GM21528 (cell line): Measurements from ENCODE around the gene PNPLA7.

ENCODE experiments used
- ATAC-seq: cut with Tn5 transposase; IDR thresholded peaks from one replicate; pipeline ENCODE4 v1.9.1; 2021; ENCODE audit warnings: mild to moderate bottlenecking, moderate library complexity; ENCODE audit not compliant: unreplicated experiment, low FRiP score

PNPLA7 gene

DNA sequence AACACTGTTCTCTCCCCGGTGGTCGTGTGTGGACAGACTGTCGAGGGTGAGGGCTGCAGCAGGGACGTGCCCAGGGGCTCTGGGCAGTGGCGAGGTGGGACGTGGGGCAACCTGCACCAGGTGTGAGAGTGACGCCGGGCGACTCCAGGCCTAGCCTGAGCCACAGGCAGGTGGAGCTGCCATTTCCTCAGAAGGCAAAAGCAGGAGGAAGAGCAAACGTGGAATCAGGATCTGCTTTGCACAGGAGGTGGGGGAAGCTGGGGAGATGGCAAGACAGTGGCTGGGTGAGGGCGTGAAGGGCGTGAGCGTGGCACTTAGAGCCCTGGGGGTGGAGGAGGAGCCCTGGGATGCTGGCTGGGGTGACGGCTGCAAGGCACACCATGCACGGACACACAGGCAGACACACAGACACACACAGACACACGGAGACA, 51.5 kb downstream of the PNPLA7 start:
- no peak for ATAC-seq

DNA sequence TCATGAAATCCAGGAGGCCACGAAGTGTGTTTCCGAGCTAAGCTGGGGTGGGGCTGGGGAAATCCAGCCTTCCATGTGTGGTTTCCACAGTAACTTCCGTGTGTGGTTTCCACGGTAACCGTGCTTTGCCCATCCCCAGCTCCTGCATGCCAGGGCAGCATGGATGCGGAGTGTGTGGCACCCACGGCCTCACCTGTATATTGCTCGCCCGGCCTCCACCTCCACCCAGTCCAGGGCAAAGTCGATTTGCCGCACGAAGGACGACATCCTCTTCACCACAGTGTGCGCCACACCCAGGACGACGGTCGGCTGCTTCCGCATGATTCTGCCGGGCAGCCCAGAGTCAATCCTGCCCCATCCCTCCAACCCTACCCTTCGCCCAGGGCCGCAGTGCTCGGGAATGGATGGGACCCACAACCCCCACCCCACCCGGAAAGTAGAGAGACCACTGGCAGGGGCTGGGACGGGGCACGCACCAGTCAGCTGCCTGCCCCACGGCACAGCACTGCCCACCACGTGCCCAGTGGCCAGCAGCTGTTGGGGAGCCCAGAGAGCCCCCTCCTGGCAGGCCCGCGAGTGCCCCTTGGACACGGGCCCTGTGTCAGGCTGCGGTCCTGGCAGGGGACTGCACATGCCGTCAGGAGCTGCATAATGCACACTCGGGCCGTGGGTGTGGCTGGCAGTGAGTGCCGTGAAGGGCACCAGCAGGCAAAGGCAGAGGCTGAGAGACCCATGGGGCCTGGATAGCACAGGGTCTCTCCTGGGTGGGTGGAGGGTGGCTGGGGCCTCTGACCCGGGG, 52.1 kb downstream of the PNPLA7 start:
- no peak for ATAC-seq

DNA sequence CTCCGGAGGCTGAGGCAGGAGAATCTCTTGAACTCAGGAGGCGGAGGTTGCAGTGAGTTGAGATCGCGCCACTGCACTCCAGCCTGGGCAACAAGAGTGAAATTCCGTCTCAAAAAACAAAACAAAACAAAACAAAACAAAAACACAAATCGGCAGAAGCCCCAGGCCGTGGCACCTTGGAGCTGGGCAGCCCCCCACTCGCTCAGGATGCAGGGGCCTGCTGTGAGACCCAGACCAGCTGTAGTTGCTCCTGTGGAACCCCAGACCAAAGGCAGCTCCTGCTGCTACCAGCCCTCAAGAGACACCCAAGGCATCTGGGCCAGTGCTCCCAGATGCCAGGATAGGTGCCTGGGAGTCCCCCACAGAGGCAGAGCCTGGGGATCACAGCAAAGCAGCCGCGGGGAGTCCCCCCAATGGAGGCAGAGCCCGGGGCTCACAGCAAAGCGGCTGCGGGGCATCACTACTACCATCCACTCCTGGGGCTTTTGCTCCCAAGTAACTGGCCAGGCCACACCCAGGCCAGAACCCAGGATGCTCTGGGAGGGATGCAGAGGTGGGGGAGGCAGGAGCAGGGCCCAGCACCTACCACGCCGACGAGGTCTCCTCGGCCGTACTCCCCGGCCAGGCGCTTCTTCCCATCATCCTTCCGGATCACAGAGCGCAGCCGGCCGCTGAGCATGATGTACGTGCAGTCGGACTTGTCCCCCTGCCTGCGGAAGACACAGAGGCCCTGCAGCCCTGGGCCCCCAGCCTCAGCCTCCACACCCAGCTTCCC, 53.4 kb downstream of the PNPLA7 start:
- ATAC-seq, result no peak

DNA sequence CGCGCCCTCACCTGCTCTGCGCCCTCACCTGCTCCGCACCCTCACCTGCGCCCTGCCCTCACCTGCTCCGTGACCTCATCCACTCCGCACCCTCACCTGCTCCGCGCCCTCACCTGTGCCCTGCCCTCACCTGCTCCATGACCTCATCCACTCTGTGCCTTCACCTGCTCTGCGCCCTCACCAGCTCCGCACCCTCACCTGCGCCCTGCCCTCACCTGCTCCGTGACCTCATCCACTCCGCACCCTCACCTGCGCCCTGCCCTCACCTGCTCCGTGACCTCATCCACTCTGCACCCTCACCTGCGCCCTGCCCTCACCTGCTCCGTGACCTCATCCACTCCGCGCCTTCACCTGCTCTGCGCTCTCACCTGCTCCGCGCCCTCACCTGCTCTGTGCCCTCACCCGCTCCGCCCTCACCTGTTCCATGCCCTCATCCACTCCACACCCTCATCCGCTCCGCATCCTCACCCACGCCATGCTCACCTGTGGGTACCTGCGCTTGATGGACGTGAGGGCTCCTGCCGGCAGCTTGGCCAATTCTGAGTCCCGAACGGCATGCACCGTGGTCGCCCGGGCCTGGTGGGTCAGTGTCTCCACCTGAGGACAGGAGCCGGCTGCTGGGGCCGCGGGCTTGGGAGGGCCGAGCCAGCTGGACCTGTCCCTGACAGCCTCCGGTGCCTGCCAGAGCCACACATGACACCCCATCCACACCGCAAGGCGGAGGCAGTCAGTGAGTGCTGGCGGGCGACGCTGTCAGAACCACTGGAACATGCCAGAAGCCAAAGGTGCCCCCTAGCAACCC, 55.5 kb downstream of the PNPLA7 start:
- ATAC-seq, result no peak

DNA sequence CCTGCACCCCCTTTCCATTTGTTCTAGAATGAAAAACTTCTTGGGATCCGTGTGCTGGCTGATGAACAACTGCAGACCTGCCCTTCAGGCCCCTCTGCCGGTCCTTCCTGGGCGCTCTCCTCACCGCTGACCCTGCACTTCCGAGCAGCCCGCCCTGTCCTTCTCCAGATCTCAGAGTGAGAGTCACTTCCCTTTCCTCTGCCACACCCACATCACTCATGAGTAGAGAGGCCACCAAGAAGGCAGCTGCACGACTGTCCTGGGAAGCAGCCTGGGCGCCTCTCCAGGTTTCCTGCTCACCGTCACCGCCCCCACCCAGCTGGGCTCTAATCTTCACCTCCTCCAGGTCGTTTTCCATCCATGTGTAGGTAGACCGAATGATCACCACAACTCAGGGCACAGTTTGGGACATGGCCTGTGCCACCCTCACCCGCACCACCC, 56.1 kb downstream of the PNPLA7 start:
- no peak for ATAC-seq

DNA sequence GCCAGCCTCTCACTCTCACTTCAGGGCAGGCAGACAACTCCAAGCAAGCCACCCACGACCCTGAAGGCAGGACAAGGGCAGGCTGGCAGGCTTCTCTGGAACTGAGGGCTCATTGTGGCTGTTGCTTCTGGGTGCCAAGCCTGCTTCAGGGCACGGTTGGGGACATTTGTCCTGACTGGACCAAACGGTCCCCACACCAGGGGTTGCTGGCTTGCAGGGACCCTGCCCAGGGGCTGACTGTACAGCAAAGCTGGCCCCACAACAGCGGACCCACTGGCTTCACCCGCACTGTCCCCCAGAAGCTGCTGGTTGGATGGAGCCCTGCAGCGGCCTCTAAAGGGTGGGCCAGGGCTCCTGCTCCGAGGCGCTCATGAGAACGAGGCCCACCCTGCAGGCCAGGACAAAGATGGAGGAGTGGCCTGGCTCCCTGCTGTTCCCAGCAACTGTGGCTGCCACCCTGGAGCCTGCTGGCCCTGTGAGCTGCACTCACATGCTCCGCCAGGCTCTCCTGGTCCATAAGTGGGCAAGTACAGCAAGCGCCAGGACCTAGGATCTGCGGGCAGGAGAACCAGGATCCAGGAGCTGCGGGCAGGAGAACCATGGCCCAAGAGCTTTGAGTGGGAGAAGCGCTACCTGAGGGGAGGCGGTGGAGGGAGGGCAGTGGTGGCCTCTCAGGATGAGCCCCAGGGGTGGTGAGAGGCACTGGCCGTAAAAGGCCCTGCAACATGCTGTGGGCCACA, 56.7 kb downstream of the PNPLA7 start:
- no peak for ATAC-seq

DNA sequence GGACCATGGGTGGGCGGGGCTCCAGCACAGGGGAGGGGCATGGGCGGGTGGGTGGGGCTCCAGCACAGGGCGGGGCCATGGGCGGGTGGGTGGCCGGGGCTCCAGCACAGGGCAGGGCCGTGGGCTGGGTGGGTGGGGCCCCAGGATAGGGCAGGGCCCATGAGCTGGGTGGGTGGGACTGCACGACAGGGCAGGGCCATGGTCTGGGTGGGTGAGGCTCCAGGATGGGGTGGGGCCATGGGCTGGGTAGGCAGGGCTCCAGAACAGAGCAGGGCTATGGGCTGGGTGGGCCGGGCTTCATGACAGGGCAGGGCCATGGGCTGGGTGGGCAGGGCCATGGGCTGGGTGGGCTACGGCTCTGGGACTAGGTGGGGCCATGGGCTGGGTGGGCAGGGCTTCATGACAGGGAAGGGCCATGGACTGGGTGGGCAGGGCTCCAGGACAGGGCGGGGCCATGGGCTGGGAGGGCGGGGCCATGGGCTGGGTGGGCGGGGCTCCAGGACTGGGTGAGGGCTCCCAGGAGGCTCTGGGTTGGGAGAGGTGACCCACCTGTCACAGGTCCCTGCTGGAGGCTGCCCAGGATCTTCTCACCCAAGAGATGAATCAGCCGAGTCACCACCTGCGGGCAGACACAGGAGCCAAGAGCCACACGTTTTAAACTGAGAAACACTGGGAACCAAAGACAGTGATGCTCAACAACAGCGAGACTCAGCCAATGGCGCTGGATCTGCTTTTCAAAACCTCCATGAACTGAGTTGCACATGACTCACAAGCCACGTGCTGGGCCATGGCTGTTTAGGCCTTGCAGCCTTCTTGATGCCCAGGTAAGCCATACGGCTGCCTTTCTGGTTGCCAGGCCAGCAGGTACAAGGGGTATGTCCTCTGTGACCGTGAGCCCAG, 57.5 kb downstream of the PNPLA7 start:
- ATAC-seq, result no peak

DNA sequence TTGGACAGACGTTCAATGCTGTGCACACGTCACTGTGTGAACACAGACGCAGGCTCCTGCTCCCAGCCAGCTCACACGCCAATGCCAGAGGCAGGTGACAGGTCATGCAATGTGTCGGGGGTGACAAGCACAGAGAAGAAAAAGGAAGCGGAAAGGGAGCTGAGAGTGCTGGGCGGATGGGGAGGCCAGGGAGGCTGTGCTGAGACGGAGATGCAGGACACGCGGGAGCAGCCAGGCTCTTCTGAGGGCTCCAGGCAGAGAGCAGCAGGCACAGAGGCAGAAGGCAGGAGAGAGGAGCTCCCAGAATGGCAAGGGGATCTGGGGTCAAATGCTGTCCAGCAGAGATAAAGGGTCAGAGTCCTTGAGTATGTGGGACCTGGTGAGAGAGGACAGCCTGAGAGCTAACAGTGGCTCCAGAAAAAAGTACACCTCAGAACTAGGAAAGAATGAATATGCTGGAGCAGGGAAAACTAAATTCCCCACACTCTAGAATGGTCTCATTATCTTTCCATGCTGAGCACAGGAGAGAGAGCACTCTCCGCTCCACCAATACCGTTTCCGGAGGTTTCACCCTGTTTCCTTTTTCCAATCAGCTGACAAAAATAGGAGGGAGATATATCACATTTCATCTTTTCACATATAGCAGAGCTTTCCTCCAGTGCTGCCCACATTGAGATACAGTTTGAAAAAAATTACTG, 58.3 kb downstream of the PNPLA7 start:
- no peak for ATAC-seq

DNA sequence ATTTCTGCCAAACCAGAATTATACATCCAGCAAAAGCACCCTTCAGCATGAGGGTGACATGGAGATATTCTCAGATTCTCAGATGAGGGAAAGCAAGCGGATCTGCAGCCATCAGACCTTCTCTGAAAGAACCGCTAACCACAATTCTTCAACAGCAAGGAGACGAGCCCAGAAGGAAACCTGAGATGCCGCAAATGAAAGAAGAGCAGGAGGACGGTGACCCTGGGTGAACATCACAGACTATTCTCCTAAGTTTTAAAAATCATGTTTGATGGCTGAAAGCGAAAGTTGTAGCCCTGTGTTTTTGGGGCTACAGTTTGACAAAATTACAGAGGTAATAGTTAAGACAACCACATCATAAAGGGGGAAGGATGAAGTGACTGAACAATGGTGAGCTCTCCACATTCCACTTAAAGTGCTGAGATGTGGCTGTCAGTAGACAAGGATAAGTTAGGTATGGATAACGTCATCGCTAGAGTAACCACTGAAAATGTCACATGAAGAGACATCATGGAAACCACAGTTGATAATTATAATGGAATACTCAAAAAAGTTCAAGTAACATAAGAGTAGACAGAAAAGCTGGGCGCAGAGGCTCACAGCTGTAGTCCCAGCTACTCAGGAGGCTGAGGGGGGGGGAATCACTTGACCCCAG, 59.5 kb downstream of the PNPLA7 start:
- ATAC-seq, result no peak

DNA sequence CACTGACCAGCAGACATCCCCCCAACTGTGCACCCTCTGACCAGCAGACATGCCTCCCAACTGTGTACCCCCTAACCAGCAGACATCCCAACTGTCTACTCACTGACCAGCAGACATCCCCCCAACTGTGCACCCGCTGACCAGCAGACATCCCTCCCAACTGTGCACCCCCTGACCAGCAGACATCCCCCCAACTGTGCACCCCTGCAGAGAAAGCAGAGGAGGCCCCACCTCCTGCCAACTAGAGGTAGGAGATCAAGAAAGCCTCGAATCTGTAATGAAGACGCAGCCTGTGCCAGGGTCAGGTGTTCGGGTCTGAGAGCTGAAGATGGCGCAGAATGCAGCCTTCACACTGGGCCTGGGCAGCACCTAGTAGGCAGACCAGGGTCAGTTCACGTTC, 61.3 kb downstream of the PNPLA7 start:
- ATAC-seq, result no peak

DNA sequence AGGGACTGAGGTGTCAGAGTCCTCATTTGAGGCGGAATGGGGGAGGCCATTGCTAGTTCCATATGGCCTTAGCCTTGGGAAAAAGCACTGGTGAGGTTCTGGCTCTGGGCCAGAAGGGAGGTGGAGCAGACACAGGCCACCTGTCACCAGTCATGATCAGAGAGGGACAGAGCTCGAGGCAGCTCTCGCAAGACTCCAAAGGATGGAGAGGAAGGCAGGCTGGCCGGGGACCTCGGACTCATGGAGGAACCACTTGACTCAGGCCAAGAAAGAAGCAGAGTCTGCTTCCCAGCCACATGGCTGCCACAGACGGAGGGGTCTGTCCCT, 61.9 kb downstream of the PNPLA7 start:
- no peak for ATAC-seq

DNA sequence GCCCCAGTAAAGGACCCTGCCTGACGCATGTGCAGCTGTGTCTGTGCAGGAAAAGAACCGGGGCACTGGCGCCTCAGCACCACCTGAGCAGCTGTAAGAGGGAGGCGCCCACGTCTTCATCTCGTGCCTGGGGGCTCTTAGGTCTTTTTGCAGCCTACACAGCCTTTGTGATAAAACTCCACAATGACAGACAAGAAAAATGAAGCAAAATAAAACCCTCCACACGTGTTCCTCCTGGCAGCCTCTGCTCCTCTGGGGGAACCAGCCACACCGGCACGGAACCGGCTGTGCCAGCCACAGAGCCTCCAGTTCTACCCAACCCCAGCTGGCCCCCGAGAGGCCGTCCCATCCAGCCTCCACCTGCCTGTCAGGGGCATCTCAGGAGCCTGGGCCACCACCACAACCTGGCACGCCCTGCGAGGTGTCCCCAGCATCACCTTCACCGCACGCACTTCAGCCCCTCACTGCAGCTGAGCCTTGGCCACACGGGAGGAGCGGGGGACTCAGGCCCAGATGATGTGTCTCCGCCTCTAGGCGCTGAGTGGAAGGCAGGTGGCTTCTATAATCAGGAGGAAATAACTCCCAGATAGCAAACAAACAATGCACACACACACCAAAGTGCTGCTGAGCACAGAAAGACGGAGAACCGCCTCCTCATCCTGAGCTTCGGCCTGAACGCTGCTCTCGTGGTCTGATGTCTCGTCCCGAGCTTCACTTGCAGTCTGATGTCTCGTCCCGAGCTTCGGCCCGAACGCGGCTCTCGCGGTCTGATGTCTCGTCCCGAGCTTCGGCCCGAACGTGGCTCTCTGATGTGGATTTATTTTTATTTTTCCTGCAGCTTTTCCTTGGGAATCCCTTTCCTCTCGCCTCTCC, 62.5 kb downstream of the PNPLA7 start:
- no peak for ATAC-seq

DNA sequence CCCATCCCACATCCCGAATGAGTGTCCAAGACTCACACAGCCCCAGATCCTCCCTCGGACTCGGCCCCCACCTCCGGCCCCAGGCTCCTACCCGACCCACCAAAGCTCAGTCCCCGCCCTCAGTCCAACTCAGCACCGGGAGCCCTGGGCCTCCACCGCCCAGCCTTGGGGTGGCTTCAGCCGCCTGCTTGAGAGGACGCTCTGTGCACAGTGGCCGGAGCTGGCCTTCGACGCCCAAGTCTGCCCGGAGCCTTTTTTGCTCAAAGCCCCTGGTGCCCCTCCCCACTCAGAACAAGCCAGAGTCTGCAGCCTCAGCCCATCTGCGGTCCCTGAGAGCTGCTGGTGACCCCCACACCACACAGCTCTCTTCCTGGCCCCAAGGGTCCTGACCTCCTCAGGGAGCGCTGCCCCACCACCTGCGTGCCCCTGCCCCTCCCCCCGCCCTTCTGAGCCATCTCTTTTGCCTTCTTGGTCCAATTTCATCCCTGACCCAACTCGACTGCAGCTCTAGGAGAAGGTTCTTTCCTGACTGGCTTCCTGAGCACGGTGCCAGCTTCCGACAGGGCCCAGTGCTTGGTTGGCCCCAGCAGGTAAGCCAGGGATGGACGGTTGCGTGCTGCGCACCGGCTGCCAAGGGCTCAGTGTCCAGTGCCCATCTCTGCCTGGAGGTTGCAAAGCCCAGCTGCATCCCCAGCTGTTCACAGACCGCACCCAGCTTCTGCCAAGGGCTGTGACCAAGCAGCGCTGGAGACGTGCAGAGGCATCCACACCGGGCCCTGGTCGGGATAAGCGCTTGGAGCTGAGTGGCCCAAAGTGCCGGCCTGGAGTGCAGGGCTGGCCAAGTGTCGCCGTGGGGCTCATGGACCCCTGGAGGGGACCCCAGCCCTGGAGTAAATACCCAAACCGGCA, 63.4 kb downstream of the PNPLA7 start:
- ATAC-seq, result no peak

DNA sequence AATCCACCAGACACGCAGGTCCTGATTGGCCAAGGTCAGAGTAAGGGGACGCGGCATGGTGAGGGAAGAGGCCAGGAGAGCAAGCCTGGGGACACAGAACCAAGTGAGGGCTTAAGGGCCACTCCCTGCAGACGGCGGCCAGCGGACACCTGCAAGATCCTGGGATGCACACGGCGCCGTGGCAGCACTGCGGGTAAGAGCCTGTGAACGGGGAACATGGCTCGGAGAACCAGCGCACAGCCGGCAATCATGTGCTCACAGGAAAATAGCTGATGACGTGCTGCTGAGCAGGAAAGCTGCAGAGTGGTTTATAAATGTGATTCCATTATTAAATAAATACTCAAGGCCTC, 64.1 kb downstream of the PNPLA7 start:
- ATAC-seq, result no peak

DNA sequence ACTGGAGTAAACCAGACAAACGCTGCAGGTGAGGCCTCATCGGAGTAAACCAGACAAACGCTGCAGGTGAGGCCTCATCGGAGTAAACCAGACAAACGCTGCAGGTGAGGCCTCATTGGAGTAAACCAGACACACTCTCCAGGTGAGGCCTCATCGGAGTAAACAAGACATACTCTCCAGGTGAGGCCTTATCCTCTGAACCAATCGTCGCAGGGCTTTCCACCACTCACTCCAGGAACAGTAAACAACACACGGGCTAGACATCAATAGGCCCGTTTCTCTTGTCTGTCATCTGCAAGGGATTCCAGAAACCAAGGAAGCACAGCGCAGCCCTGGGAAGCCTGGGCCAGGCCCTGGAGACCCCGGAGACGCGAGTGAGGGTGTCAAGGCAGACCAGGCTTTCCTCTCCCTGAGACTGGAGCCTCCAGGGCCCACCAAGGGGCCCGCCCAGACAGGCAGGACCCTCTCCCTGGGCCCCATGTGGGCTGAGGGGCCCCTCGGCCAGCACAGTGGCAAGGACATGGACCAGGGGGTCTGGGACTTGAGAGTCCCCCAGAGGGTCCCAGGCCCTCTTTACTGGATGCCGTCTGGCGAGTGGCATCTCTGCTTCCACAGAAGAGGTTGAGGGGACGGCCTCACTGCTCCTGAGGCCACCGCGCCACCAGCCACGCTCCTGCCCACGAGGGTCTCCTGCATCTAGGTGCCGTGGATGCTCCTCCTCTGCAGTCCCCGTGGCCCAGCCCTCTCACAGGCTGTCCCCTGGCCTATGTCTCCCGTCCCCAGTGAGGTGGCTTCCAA, 64.7 kb downstream of the PNPLA7 start:
- no peak for ATAC-seq
